ENCODE measurements around the gene SPATA2L. TPM values are rescaled to one million over a fixed set of nuclear protein-coding genes. Genes with fewer than 3 reads are reported as not detected.
A peak's percentile ranks its signal among the peaks of the same experiment; 100 is the strongest.

SPATA2L gene
- total and polyA plus RNA-seq, 2 of the 13 experiments (the other 11 are each of a cell fraction or from before 2014, with no cell fraction given) = 9.1 to 20.7 TPM

GRCh38 chr16:89717688-89718505 lies 16.4 kb upstream of the SPATA2L start:
- Histone ChIP-seq H4K20me1 (ENCODE audit: insufficient read depth, low read length) (peaks cover 6% of the 10 kb centered on the region; the same call in 1 of the 2 replicates), H3K9me3 (ENCODE audit: low read length) (no peaks in the 10 kb centered on the region), H3K79me2 (ENCODE audit: insufficient read depth, low read length) (peaks cover 11% of the 10 kb centered on the region), H3K9ac (ENCODE audit: insufficient read depth, low read depth, low read length) (no peak overlapping the region), H2AFZ (ENCODE audit: low read length) (no peak overlapping the region), H3K27me3 (ENCODE audit: control insufficient read depth in 1 of 2, insufficient read depth in 2 of 2, low read length in 2 of 2) (no peaks in the 10 kb centered on the region; a peak in 1 of 5 replicates), H3K4me1 (ENCODE audit: insufficient read depth, low read length) (peaks cover 36% of the 10 kb centered on the region), H3K4me2 (ENCODE audit: low read depth, low read length) (no peak overlapping the region), H3K36me3 (replicated peaks in 1 of 2; ENCODE audit: control insufficient read depth in 1 of 2, insufficient read depth in 2 of 2, low read length in 2 of 2) (peaks cover 3 to 4% of the 10 kb centered on the region in 2 experiments; a peak in 3 of 5 replicates), H3K4me3 (replicated peaks in 1 of 3; ENCODE audit: insufficient read depth in 1 of 3, low read depth in 2 of 3, low read length in 3 of 3) (no peak overlapping the region), H3K27ac (ENCODE audit: extremely low read length, insufficient read depth, low read length) (no peak overlapping the region)
- DNase-seq (ENCODE audit: low spot score) (no peak), ATAC-seq (no peak), FAIRE-seq (no peak)
- intact Hi-C loops (cut with micrococcal nuclease; ENCODE audit: unreplicated experiment) (no loop called here), in situ Hi-C loops (cut with HindIII; ENCODE audit: extremely low pct_ligation_motif_present, low pct_unique_long_range_greater_than_20kb) (no loop called here)
- ChIA-PET CTCF (ENCODE audit: low intra/inter-chr PET ratio, low total read pairs) (no interaction called here), POLR2A (interaction anchor here (3.1 kb wide), 1 partner anchor 12 kb away, joined by 12 read pairs; no protein-coding TSS in a partner anchor)
- TF ChIP-seq AGO2 (optimal IDR thresholded peaks at IDR 0.05; ENCODE audit: low read depth, low read length) (peak; percentile 86), GABPA (IDR thresholded peaks at IDR 0.05; ENCODE audit: low read depth, low read length) (0 out of 2 replicates have a peak, but pooled peaks have one; percentile 8), GABPA (CRISPR knock-in tag; IDR thresholded peaks at IDR 0.05; ENCODE audit: low read depth) (no peak), ZNF383 (CRISPR knock-in tag; IDR thresholded peaks at IDR 0.05; ENCODE audit: borderline replicate concordance) (no peak)
- BruUV-seq (replicated peaks) = no TSS peak
- WGBS (ENCODE audit: low lambda C conversion rate) = 90% methylated on average over 24 of the region's 24 CpGs

GRCh38 chr16:89716916-89717687 lies 15.6 kb upstream of the SPATA2L start:
- no peaks in the 10 kb centered on the region for H3K36me3 ChIP-seq (replicated peaks in 1 of 2; ENCODE audit: control insufficient read depth in 1 of 2, insufficient read depth in 2 of 2, low read length in 2 of 2)
- no peak for FAIRE-seq
- 95% methylated on average over 29 of the region's 29 CpGs for WGBS (ENCODE audit: low lambda C conversion rate)

More at GRCh38 chr16:89716916-89717687, 15.6 kb upstream of the SPATA2L start:
- Histone ChIP-seq H3K4me2 (ENCODE audit: low read depth, low read length) (no peak overlapping the region), H2AFZ (ENCODE audit: low read length) (no peak overlapping the region), H3K27ac (ENCODE audit: extremely low read length, insufficient read depth, low read length) (no peak overlapping the region), H3K4me1 (ENCODE audit: insufficient read depth, low read length) (peaks cover 28% of the 10 kb centered on the region), H3K79me2 (ENCODE audit: insufficient read depth, low read length) (peaks cover 4% of the 10 kb centered on the region), H3K27me3 (ENCODE audit: control insufficient read depth in 1 of 2, insufficient read depth in 2 of 2, low read length in 2 of 2) (no peaks in the 10 kb centered on the region; a peak in 1 of 5 replicates), H4K20me1 (ENCODE audit: insufficient read depth, low read length) (peaks cover under 1% of the 10 kb centered on the region; the same call in 1 of the 2 replicates), H3K9ac (ENCODE audit: insufficient read depth, low read depth, low read length) (no peak overlapping the region), H3K4me3 (replicated peaks in 1 of 3; ENCODE audit: insufficient read depth in 1 of 3, low read depth in 2 of 3, low read length in 3 of 3) (no peak overlapping the region), H3K9me3 (ENCODE audit: low read length) (no peaks in the 10 kb centered on the region)
- no TSS peak for BruUV-seq (replicated peaks)
- ChIA-PET CTCF (ENCODE audit: low intra/inter-chr PET ratio, low total read pairs) (no interaction called here), POLR2A (no interaction called here)
- DNase-seq (ENCODE audit: low spot score) (no peak), ATAC-seq (no peak)
- TF ChIP-seq E2F1 (CRISPR knock-in tag; IDR thresholded peaks at IDR 0.05) (no peak), IRF2 (CRISPR knock-in tag; IDR thresholded peaks at IDR 0.05) (no peak), AGO2 (optimal IDR thresholded peaks at IDR 0.05; ENCODE audit: low read depth, low read length) (peak; percentile 83), ZNF160 (CRISPR knock-in tag; IDR thresholded peaks at IDR 0.05) (no peak), ZNF879 (CRISPR knock-in tag; IDR thresholded peaks at IDR 0.05) (no peak), MAF1 (CRISPR knock-in tag; IDR thresholded peaks at IDR 0.05; ENCODE audit: borderline replicate concordance) (no peak), POLR2A (IDR thresholded peaks at IDR 0.05; ENCODE audit: insufficient read depth in 1 of 2, low read depth in 2 of 2, low read length in 2 of 2) (0 out of 4 replicates have a peak, but pooled peaks of 1 of the 2 experiments have one; percentile 2)
- in situ Hi-C loops (cut with HindIII; ENCODE audit: extremely low pct_ligation_motif_present, low pct_unique_long_range_greater_than_20kb) (no loop called here), intact Hi-C loops (cut with micrococcal nuclease; ENCODE audit: unreplicated experiment) (no loop called here)
